GM18526 (cell line): ENCODE data around the gene CLDN6.

ENCODE experiments used
- POLR2A ChIP-seq: IDR thresholded peaks from 3 replicates; pipeline ENCODE4 v1.6.1; 2011; ENCODE audit not compliant: insufficient read length; ENCODE audit errors: extremely low read depth

The CLDN6 gene

DNA sequence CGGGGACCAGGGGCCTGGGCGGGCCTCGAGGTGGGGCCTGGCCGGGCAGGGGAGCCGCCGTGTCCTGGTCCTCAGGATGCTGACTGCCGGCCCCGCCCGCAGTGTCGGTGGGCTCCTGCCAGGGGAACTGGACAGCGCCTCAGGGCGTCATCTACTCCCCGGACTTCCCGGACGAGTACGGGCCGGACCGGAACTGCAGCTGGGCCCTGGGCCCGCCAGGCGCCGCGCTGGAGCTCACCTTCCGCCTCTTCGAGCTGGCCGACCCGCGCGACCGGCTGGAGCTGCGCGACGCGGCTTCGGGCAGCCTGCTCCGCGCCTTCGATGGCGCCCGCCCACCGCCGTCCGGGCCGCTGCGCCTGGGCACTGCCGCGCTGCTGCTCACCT lies 51.2 kb downstream of the CLDN6 start:
- no peak for TF ChIP-seq POLR2A

DNA sequence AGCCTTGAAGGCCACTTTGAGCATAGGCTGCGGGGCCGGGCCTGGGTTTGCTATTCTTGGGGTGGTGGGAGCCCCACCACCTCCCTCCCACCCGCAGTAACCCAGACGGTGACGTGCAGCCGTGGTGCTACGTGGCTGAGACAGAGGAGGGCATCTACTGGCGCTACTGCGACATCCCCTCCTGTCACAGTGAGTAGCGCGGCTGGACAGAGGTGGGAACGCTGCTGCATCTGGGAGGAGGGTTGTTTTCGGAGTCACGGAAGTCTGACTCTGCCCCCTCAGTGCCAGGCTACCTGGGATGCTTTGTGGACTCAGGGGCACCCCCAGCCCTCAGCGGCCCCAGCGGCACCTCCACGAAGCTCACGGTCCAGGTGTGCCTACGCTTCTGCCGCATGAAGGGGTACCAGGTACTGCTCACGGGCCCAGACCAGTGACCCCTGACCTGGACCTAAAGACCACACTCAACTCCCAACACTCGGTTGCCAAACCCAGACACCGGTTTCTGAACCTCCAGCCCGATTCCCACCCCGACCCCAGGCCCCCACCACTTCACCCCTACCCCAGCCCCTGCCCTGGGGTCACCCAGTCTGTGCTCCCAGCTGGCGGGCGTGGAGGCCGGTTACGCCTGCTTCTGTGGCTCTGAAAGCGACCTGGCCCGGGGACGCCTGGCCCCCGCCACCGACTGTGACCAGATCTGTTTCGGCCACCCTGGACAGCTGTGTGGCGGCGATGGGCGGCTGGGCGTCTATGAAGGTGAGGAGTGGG lies 51.8 kb downstream of the CLDN6 start:
- TF ChIP-seq POLR2A = no peak
